ENCODE results near the gene F2RL3.

- no peak for TF ChIP-seq ZC3H10 (CRISPR knock-in tag; IDR thresholded peaks at IDR 0.05)
- no peak for TF ChIP-seq PATZ1 (CRISPR knock-in tag; IDR thresholded peaks at IDR 0.05; ENCODE audit: borderline replicate concordance)
- TF ChIP-seq SNAI2 (CRISPR knock-in tag; IDR thresholded peaks at IDR 0.05) = no peak
- TF ChIP-seq BACH2 (CRISPR knock-in tag; IDR thresholded peaks at IDR 0.05; ENCODE audit: borderline replicate concordance) = no peak
- no peak for TF ChIP-seq PPARA (CRISPR knock-in tag; IDR thresholded peaks at IDR 0.05; ENCODE audit: borderline replicate concordance)
- no peak for TF ChIP-seq TSHZ2 (CRISPR knock-in tag; IDR thresholded peaks at IDR 0.05)
Measured at GRCh38 chr19:16894080-16894479, 5.3 kb downstream of the F2RL3 start.

All from SK-N-SH treated with all-trans-retinoic acid at 6 μM for 48 hours (cell line).